IMR-90 (cell line): ENCODE results near the gene RRP8.

Experiments
- BHLHE40 ChIP-seq: fragments of 150-350 bp; IDR thresholded peaks from 2 replicates; pipeline ENCODE4 v1.6.1; 2016; ENCODE audit warnings: mild to moderate bottlenecking, low read depth, low read length
- CHD1 ChIP-seq: IDR thresholded peaks from 2 replicates; pipeline ENCODE4 v1.6.1; 2012; ENCODE audit warnings: low read depth, low read length, improper control_type of control experiment
- MXI1 ChIP-seq: IDR thresholded peaks from 2 replicates; pipeline ENCODE4 v1.6.1; 2012; ENCODE audit warnings: low read depth, mild to moderate bottlenecking, low read length, moderate library complexity, borderline replicate concordance
- NFE2L2 ChIP-seq: fragments of 150-350 bp; IDR thresholded peaks from 2 replicates; pipeline ENCODE4 v1.6.1; 2016; ENCODE audit warnings: low read depth, mild to moderate bottlenecking, low read length
- POLR2A ChIP-seq: IDR thresholded peaks from 2 replicates; pipeline ENCODE4 v1.6.1; 2012; ENCODE audit warnings: mild to moderate bottlenecking, low read depth, low read length
- RAD21 ChIP-seq: IDR thresholded peaks from 2 replicates; pipeline ENCODE4 v1.6.1; 2012; ENCODE audit warnings: low read length, improper control_type of control experiment
- RCOR1 ChIP-seq: IDR thresholded peaks from 2 replicates; pipeline ENCODE4 v1.6.1; 2012; ENCODE audit warnings: mild to moderate bottlenecking, low read length, improper control_type of control experiment; ENCODE audit not compliant: insufficient replicate concordance
- USF2 ChIP-seq: fragments of 150-350 bp; IDR thresholded peaks from 2 replicates; pipeline ENCODE4 v1.6.1; 2017; ENCODE audit warnings: mild to moderate bottlenecking, antibody characterized with exemption, low read length, low read depth
- TF ChIP-seq, protein P1 (sequence below): conservative IDR thresholded peaks from 2 replicates; pipeline ENCODE4 v1.5.1; 2012; ENCODE audit warnings: mild to moderate bottlenecking, low read depth, low read length, improper control_type of control experiment
- TF ChIP-seq, protein P2 (sequence below): fragments of 150-350 bp; IDR thresholded peaks from 2 replicates; pipeline ENCODE4 v1.6.1; 2016; ENCODE audit warnings: low read depth, mild to moderate bottlenecking, low read length, moderate library complexity, borderline replicate concordance

- TF ChIP-seq MXI1 (no peak), RAD21 (no peak), POLR2A (no peak), NFE2L2 (no peak), USF2 (no peak), BHLHE40 (no peak), CHD1 (no peak), RCOR1 (no peak)
- TF ChIP-seq, protein P1, sequence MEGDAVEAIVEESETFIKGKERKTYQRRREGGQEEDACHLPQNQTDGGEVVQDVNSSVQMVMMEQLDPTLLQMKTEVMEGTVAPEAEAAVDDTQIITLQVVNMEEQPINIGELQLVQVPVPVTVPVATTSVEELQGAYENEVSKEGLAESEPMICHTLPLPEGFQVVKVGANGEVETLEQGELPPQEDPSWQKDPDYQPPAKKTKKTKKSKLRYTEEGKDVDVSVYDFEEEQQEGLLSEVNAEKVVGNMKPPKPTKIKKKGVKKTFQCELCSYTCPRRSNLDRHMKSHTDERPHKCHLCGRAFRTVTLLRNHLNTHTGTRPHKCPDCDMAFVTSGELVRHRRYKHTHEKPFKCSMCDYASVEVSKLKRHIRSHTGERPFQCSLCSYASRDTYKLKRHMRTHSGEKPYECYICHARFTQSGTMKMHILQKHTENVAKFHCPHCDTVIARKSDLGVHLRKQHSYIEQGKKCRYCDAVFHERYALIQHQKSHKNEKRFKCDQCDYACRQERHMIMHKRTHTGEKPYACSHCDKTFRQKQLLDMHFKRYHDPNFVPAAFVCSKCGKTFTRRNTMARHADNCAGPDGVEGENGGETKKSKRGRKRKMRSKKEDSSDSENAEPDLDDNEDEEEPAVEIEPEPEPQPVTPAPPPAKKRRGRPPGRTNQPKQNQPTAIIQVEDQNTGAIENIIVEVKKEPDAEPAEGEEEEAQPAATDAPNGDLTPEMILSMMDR: no peak
- TF ChIP-seq, protein P2, sequence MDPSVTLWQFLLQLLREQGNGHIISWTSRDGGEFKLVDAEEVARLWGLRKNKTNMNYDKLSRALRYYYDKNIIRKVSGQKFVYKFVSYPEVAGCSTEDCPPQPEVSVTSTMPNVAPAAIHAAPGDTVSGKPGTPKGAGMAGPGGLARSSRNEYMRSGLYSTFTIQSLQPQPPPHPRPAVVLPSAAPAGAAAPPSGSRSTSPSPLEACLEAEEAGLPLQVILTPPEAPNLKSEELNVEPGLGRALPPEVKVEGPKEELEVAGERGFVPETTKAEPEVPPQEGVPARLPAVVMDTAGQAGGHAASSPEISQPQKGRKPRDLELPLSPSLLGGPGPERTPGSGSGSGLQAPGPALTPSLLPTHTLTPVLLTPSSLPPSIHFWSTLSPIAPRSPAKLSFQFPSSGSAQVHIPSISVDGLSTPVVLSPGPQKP: no peak
Observed at GRCh38 chr11:6640985-6641701, 37.7 kb upstream of the RRP8 start.
